Panc1 (cell line): ENCODE data around the gene CLBA1. TPM values are rescaled to one million over a fixed set of nuclear protein-coding genes. Genes with fewer than 3 reads are reported as not detected.
A peak's percentile ranks its signal among the peaks of the same experiment; 100 is the strongest.

Source experiments
- ATAC-seq: fragments of 200-7000 bp; cut with Tn5 transposase; 2 replicates; pipeline ENCODE4 v1.9.1; 2020; ENCODE audit warnings: mild to moderate bottlenecking, moderate library complexity
- BruUV-seq: library from RNA; stranded (reverse); fragments of 400-500 nt; replicated peaks from 2 replicates; lab custom pipeline; 2021; lab: Mats Ljungman, UMichigan
- CTCF ChIA-PET: fragments of 300-600 bp; sonication (Branson Sonifier 250); formaldehyde crosslinking; loops from one replicate; lab custom pipeline; 2022; ENCODE audit warnings: antibody characterized with exemption; lab: Charles Lee
- POLR2A ChIA-PET: fragments of 300-600 bp; sonication (Branson Sonifier 250); formaldehyde crosslinking; loops from one replicate; lab custom pipeline; 2022; ENCODE audit warnings: antibody characterized with exemption; lab: Charles Lee
- DNase-seq: peaks from one replicate; pipeline ENCODE4 v3.0.0-alpha.2; 2010; ENCODE audit warnings: low read depth, low spot score
- H3K27ac ChIP-seq: 2 replicates; pipeline ENCODE4 v1.5.1; 2011; ENCODE audit warnings: mild to moderate bottlenecking, low read length, inconsistent platforms
- H3K27me3 ChIP-seq: fragments of 200-500 bp; sonication (Bioruptor generic); 2 replicates; pipeline ENCODE4 v1.6.0; 2014; ENCODE audit warnings: low read length, inconsistent platforms; ENCODE audit not compliant: control insufficient read depth, insufficient read depth
- H3K36me3 ChIP-seq: fragments of 200-500 bp; sonication (Bioruptor generic); 2 replicates; pipeline ENCODE4 v1.5.1; 2014; ENCODE audit warnings: inconsistent platforms, mild to moderate bottlenecking, low read length, moderate library complexity; ENCODE audit not compliant: control insufficient read depth, insufficient read depth
- H3K4me1 ChIP-seq: 2 replicates; pipeline ENCODE4 v1.5.1; 2011; ENCODE audit warnings: inconsistent platforms, mild to moderate bottlenecking, low read length, moderate library complexity; ENCODE audit not compliant: control insufficient read depth, insufficient read depth
- H3K4me3 ChIP-seq, 2 experiments: 2 replicates each; pipeline ENCODE4 v1.5.1; 2011 to 2012; ENCODE audit warnings: low read depth in 2 of 2, low read length in 2 of 2, mild to moderate bottlenecking in 2 of 2, inconsistent platforms in 1 of 2, moderate library complexity in 1 of 2
- H3K9me3 ChIP-seq: fragments of 200-500 bp; sonication (Bioruptor generic); 2 replicates; pipeline ENCODE4 v1.5.1; 2014; ENCODE audit warnings: low read depth, mild to moderate bottlenecking, inconsistent platforms, low read length, moderate library complexity; ENCODE audit not compliant: control insufficient read depth, insufficient read depth
- POLR2AphosphoS5 ChIP-seq: IDR thresholded peaks from 2 replicates; pipeline ENCODE4 v1.6.1; 2012; ENCODE audit warnings: mild to moderate bottlenecking, low read depth, low read length, moderate library complexity
- SIN3A ChIP-seq: IDR thresholded peaks from 2 replicates; pipeline ENCODE4 v1.6.1; 2012; ENCODE audit warnings: low read depth, mild to moderate bottlenecking, low read length, moderate library complexity, borderline replicate concordance; ENCODE audit not compliant: insufficient read depth
- TCF7L2 ChIP-seq: IDR thresholded peaks from 2 replicates; pipeline ENCODE4 v1.6.1; 2011; ENCODE audit warnings: mild to moderate bottlenecking, low read depth, low read length, inconsistent platforms
- in situ Hi-C: cut with HindIII; loops from 2 replicates; pipeline ENCODE4 v1.10.0; 2016; ENCODE audit warnings: low sequenced_read_pairs, low pct_unique_long_range_greater_than_20kb
- intact Hi-C: fragments of 100-400 bp; cut with micrococcal nuclease; formaldehyde crosslinking; loops from one replicate; pipeline ENCODE4 v1.10.0; 2022; ENCODE audit not compliant: unreplicated experiment
- total RNA-seq: library from RNA; stranded (reverse); gene quantifications from one replicate; pipeline ENCODE4 v1.2.1, GENCODE V29; 2021; ENCODE audit not compliant: unreplicated experiment
- TF ChIP-seq, protein P1 (sequence below), 2 experiments: IDR thresholded peaks; 2 replicates each; pipeline ENCODE4 v1.6.1; 2011 to 2012; ENCODE audit warnings: low read depth in 2 of 2, control low read depth in 1 of 2, low read length in 1 of 2, mild to moderate bottlenecking in 1 of 2, moderate library complexity in 1 of 2; ENCODE audit not compliant: insufficient read depth in 1 of 2
- TF ChIP-seq, protein P2 (sequence below): fragments of 450-650 bp; IDR thresholded peaks from 2 replicates; pipeline ENCODE4 v1.5.1; 2017; ENCODE audit warnings: mild to moderate bottlenecking

CLBA1 gene
- total RNA-seq, 1 experiment from 2014 or later: 13.8 TPM

DNA sequence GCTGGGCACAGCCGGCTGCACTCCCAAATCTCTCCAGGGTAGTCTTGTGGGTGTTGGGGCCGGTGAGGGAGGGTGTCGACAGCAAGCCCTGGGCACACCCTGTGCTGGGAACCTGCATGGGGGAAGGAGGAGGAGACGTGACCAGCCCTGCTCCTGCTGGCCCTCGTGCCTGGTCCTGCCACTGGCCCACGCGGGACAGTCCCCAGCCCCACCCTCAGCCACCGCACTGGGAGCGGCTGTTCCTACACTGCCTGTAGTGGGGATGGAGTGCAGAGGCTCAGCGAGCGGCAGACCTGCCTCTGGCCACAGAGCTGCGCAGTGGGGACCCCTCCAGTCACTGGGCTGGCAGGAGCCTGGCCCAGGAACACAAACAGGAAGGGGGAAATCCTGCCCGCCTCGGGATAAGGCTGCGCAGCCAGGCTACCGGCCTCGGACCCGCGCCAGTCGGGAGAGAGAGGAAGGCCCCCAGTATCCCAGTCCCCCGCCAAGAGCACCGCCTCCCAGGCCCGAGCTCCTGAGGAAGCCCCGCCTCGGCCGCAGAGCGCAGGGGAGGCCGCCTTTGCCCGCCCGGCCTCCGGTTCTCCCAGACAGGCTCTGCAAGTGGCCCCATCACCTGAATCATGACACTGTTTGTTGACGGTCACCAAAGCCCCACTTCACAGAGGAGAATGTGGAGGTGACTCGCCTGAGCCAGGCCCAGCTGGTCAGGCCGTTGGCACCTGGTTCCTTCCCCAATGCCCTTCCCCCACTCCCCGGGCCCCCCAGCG lies 18.0 kb upstream of the CLBA1 start:
- DNase-seq (no peak), ATAC-seq (peak; percentile 42)
- BruUV-seq: no TSS peak
- peak; percentile 19; the same call in 1 of the 2 replicates for TF ChIP-seq SIN3A
- peak; percentile 61; the same call in 1 of the 2 replicates for TF ChIP-seq POLR2AphosphoS5
- TF ChIP-seq, protein P1, sequence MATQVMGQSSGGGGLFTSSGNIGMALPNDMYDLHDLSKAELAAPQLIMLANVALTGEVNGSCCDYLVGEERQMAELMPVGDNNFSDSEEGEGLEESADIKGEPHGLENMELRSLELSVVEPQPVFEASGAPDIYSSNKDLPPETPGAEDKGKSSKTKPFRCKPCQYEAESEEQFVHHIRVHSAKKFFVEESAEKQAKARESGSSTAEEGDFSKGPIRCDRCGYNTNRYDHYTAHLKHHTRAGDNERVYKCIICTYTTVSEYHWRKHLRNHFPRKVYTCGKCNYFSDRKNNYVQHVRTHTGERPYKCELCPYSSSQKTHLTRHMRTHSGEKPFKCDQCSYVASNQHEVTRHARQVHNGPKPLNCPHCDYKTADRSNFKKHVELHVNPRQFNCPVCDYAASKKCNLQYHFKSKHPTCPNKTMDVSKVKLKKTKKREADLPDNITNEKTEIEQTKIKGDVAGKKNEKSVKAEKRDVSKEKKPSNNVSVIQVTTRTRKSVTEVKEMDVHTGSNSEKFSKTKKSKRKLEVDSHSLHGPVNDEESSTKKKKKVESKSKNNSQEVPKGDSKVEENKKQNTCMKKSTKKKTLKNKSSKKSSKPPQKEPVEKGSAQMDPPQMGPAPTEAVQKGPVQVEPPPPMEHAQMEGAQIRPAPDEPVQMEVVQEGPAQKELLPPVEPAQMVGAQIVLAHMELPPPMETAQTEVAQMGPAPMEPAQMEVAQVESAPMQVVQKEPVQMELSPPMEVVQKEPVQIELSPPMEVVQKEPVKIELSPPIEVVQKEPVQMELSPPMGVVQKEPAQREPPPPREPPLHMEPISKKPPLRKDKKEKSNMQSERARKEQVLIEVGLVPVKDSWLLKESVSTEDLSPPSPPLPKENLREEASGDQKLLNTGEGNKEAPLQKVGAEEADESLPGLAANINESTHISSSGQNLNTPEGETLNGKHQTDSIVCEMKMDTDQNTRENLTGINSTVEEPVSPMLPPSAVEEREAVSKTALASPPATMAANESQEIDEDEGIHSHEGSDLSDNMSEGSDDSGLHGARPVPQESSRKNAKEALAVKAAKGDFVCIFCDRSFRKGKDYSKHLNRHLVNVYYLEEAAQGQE (IDR thresholded peaks at IDR 0.05; ENCODE audit: insufficient read depth in 1 of 2, low read depth in 2 of 2, low read length in 1 of 2): no peak
- no peak for TF ChIP-seq TCF7L2
- TF ChIP-seq, protein P2, sequence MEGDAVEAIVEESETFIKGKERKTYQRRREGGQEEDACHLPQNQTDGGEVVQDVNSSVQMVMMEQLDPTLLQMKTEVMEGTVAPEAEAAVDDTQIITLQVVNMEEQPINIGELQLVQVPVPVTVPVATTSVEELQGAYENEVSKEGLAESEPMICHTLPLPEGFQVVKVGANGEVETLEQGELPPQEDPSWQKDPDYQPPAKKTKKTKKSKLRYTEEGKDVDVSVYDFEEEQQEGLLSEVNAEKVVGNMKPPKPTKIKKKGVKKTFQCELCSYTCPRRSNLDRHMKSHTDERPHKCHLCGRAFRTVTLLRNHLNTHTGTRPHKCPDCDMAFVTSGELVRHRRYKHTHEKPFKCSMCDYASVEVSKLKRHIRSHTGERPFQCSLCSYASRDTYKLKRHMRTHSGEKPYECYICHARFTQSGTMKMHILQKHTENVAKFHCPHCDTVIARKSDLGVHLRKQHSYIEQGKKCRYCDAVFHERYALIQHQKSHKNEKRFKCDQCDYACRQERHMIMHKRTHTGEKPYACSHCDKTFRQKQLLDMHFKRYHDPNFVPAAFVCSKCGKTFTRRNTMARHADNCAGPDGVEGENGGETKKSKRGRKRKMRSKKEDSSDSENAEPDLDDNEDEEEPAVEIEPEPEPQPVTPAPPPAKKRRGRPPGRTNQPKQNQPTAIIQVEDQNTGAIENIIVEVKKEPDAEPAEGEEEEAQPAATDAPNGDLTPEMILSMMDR: no peak
- peaks cover 44% of the 10 kb centered on the region for H3K4me1 ChIP-seq
- POLR2A ChIA-PET: interaction anchor here (0.6 kb wide), 1 partner anchor 162 kb away, joined by 3 read pairs; no protein-coding TSS in a partner anchor
- H3K27ac ChIP-seq: peak overlapping the region; percentile 93
- peak overlapping the region; percentile 65 to 77 for H3K4me3 ChIP-seq
- H3K9me3 ChIP-seq: no peaks in the 10 kb centered on the region
- intact Hi-C loops (loop anchor here (5.0 kb wide), 1 partner anchor 70 kb away; no protein-coding TSS in a partner anchor), in situ Hi-C loops (no loop called here)
- no peaks in the 10 kb centered on the region for H3K27me3 ChIP-seq
- CTCF ChIA-PET: interaction anchor here (0.5 kb wide), 2 partner anchors 78 to 79 kb away, joined by 12 read pairs; no protein-coding TSS in a partner anchor
- no peaks in the 10 kb centered on the region for H3K36me3 ChIP-seq

DNA sequence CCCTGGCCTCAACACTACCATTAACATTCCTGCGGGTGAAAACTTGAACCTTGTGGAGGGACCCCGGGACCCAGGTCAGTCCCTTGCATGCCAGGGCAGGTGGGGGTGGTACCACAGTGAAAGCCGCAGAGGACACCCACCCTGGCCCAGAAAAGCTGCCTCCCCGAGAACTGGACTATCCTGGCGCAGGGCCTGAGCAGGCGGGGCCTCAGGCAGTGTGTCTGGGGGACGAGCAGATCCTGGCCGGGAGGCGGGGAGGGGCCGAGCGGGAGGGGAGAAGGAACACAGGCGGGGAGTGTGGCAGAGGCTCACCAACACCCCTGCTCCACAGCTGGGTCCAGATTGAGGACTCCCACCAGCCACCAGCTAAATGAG lies 17.4 kb upstream of the CLBA1 start:
- H3K4me1 ChIP-seq: peaks cover 50% of the 10 kb centered on the region
- in situ Hi-C loops (no loop called here), intact Hi-C loops (loop anchor here (5.0 kb wide), 1 partner anchor 71 kb away; no protein-coding TSS in a partner anchor)
- peak overlapping the region; percentile 93 for H3K27ac ChIP-seq
- H3K9me3 ChIP-seq: no peaks in the 10 kb centered on the region
- H3K36me3 ChIP-seq: no peaks in the 10 kb centered on the region
- ChIA-PET POLR2A (interaction anchor here (0.6 kb wide), 1 partner anchor 162 kb away, joined by 3 read pairs; no protein-coding TSS in a partner anchor), CTCF (interaction anchor here (0.5 kb wide), 1 partner anchor 78 kb away, joined by 12 read pairs; no protein-coding TSS in a partner anchor)
- ATAC-seq (peak; percentile 46), DNase-seq (no peak)
- H3K4me3 ChIP-seq: peak overlapping the region; percentile 65 to 77
- H3K27me3 ChIP-seq: no peaks in the 10 kb centered on the region
- TF ChIP-seq POLR2AphosphoS5 (peak; percentile 40), TCF7L2 (no peak)
- BruUV-seq: no TSS peak
